Measurements from ENCODE around the gene TRAPPC14. TPM values are rescaled to one million over a fixed set of nuclear protein-coding genes. Genes with fewer than 3 reads are reported as not detected.

Gene TRAPPC14
- total RNA-seq (2022; extraction: Qiagen RNA extraction; ENCODE audit: low read depth) = 8.7 to 16.1 TPM (median 12.9 TPM) in 5 replicates

DNA sequence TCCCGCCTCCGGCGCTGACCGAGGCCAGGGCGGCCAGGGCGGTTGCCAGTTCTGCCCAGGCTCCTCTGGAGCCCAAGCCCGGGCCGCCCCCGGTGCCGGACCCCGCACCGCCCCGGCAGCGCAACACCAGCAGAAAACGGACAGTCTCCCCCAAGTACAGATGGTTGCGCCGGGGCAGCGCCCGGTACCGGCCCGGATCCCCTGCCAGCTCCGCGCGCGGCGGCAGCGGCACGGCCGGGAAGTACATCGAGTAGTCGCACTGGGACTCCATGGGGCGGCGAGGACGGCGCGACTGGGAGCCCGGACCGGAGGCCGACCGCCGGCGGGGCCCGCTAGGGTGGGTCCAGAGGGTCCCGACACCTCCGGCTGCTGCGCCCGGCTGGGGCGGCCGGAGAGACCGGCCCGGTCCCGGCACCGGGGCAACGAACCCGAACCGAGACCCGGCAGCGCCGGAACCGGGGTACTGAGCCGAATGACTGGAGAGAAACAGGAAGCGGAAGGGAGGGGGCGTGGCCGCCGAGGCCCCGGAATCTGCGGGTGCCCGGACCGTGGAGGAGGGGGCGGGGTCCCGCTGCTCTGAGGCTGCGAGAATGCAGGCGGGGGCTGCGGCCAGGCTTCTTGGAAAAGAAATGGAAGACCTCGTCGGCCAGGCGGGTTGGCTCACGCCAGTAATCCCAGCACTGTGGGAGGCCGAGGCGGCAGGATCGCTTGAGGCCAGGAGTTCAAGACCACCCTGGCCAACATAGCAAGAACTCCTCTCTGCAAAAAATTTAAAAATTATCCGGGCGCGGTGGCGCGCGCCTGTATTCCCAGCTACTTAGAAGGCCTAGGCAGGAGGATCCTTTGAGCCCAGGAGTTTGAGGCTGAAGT is at the start of gene TRAPPC14:
Gene TRAPPC14, minus strand, starts transcription at position 495 of the 870 bp plus-strand sequence. Its CDS starts 224 bp downstream, at position 271.

GRCh38 chr7:100177045-100178001 is 18.8 kb upstream of the TRAPPC14 start, which contains the start of the genes GPC2 and STAG3:
Gene GPC2, minus strand, starts transcription at chr7:100177381. Its CDS starts 182 bp downstream, at chr7:100177199.
Gene STAG3, plus strand, starts transcription at chr7:100177918. Its CDS starts 2,639 bp downstream, at chr7:100180557.

GRCh38 chr7:100148559-100149328 is 9.8 kb downstream of the TRAPPC14 start, which contains the start of gene LAMTOR4:
Gene LAMTOR4, plus strand, starts transcription at chr7:100148918. Its CDS starts 55 bp downstream, at chr7:100148973.

GRCh38 chr7:100126931-100127865 is 31.3 kb downstream of the TRAPPC14 start, which contains the start of gene MBLAC1:
Gene MBLAC1, plus strand, starts transcription at chr7:100126967. Its CDS starts 429 bp downstream, at chr7:100127396.

GRCh38 chr7:100119072-100119969 is 39.2 kb downstream of the TRAPPC14 start, which contains the start of the genes CNPY4 and TAF6:
Gene CNPY4, plus strand, starts transcription at chr7:100119634. Its CDS starts 111 bp downstream, at chr7:100119745.
Gene TAF6, minus strand, starts transcription at chr7:100119358. Its CDS starts 5,149 bp downstream, at chr7:100114209.

Other genes with a start within 250 kb of the TRAPPC14 start
- 20.5 to 27.9 TPM (median 26.3 TPM) in 5 replicates for gene TRIM4, start 239.2 kb downstream of the TRAPPC14 start, total RNA-seq (2022; extraction: Qiagen RNA extraction; ENCODE audit: low read depth)
- gene GJC3, start 229.1 kb downstream of the TRAPPC14 start, total RNA-seq (2022; extraction: Qiagen RNA extraction; ENCODE audit: low read depth) = 0.14 to 0.31 TPM (median 0.21 TPM) in 4 of 5 replicates, not detected in the other
- 0.27 TPM in 1 of 5 replicates, not detected in the others for gene AZGP1, start 182.7 kb downstream of the TRAPPC14 start, total RNA-seq (2022; extraction: Qiagen RNA extraction; ENCODE audit: low read depth)
- 6.1 to 9.9 TPM (median 9.2 TPM) in 5 replicates for gene ZKSCAN1, start 143.1 kb downstream of the TRAPPC14 start, total RNA-seq (2022; extraction: Qiagen RNA extraction; ENCODE audit: low read depth)
- 9.3 to 12.1 TPM (median 10.1 TPM) in 5 replicates for gene ZSCAN21, start 108.9 kb downstream of the TRAPPC14 start, total RNA-seq (2022; extraction: Qiagen RNA extraction; ENCODE audit: low read depth)
- gene ZNF3, start 77.0 kb downstream of the TRAPPC14 start, total RNA-seq (2022; extraction: Qiagen RNA extraction; ENCODE audit: low read depth) = 18.2 to 23.1 TPM (median 19.7 TPM) in 5 replicates
- 149 to 206 TPM (median 179 TPM) in 5 replicates for gene COPS6, start 69.8 kb downstream of the TRAPPC14 start, total RNA-seq (2022; extraction: Qiagen RNA extraction; ENCODE audit: low read depth)
- gene MCM7, start 57.3 kb downstream of the TRAPPC14 start, total RNA-seq (2022; extraction: Qiagen RNA extraction; ENCODE audit: low read depth) = 234 to 255 TPM (median 254 TPM) in 5 replicates
- 12.3 to 15.4 TPM (median 14.5 TPM) in 5 replicates for gene AP4M1, start 57.1 kb downstream of the TRAPPC14 start, total RNA-seq (2022; extraction: Qiagen RNA extraction; ENCODE audit: low read depth)
- 57.6 to 68.0 TPM (median 64.7 TPM) in 5 replicates for gene TAF6, start 39.4 kb downstream of the TRAPPC14 start, total RNA-seq (2022; extraction: Qiagen RNA extraction; ENCODE audit: low read depth)
- 10.5 to 12.4 TPM (median 10.8 TPM) in 5 replicates for gene CNPY4, start 39.1 kb downstream of the TRAPPC14 start, total RNA-seq (2022; extraction: Qiagen RNA extraction; ENCODE audit: low read depth)
- gene MBLAC1, start 31.8 kb downstream of the TRAPPC14 start, total RNA-seq (2022; extraction: Qiagen RNA extraction; ENCODE audit: low read depth) = 2.7 to 3.8 TPM (median 3.1 TPM) in 5 replicates
- 141 to 188 TPM (median 175 TPM) in 5 replicates for gene LAMTOR4, start 9.8 kb downstream of the TRAPPC14 start, total RNA-seq (2022; extraction: Qiagen RNA extraction; ENCODE audit: low read depth)
- gene GAL3ST4, start 9.9 kb upstream of the TRAPPC14 start, total RNA-seq (2022; extraction: Qiagen RNA extraction; ENCODE audit: low read depth) = 0.07 to 0.08 TPM in 2 of 5 replicates, not detected in the others
- 0.54 to 1.1 TPM (median 0.96 TPM) in 5 replicates for gene GPC2, start 18.7 kb upstream of the TRAPPC14 start, total RNA-seq (2022; extraction: Qiagen RNA extraction; ENCODE audit: low read depth)
- gene STAG3, start 19.2 kb upstream of the TRAPPC14 start, total RNA-seq (2022; extraction: Qiagen RNA extraction; ENCODE audit: low read depth) = 0.10 to 0.50 TPM (median 0.20 TPM) in 4 of 5 replicates, not detected in the other
- not detected in 5 replicates for gene PVRIG, start 61.2 kb upstream of the TRAPPC14 start, total RNA-seq (2022; extraction: Qiagen RNA extraction; ENCODE audit: low read depth)
- gene SPDYE3, start 149.0 kb upstream of the TRAPPC14 start, total RNA-seq (2022; extraction: Qiagen RNA extraction; ENCODE audit: low read depth) = not detected in 5 replicates
- 17.3 to 30.3 TPM (median 27.1 TPM) in 5 replicates for gene PILRB, start 199.4 kb upstream of the TRAPPC14 start, total RNA-seq (2022; extraction: Qiagen RNA extraction; ENCODE audit: low read depth)
- 3.3 to 6.0 TPM (median 5.8 TPM) in 5 replicates for gene PILRA, start 214.8 kb upstream of the TRAPPC14 start, total RNA-seq (2022; extraction: Qiagen RNA extraction; ENCODE audit: low read depth)